ENCODE results near the gene CBFA2T2. TPM values are rescaled to one million over a fixed set of nuclear protein-coding genes. Genes with fewer than 3 reads are reported as not detected.
"Not testable (repeated sequence)": the region's sequence is repeated elsewhere in the genome, so short reads cannot be mapped to it uniquely, and the experiment has no call there.

The CBFA2T2 gene
- total RNA-seq, 2 donors from 2014 or later: 10.6 to 12.5 TPM

GRCh38 chr20:33490934-33491656, 1.2 kb downstream of the CBFA2T2 start:
- Histone ChIP-seq H3K27ac (peak overlapping the region in 3 of 4 donors; percentile 93 to 96 (median 96)), H3K27me3 (no peaks in the 10 kb centered on the region), H3K36me3 (replicated peaks in 1 of 2; ENCODE audit: insufficient read depth in 1 of 2, low read depth in 2 of 2) (no peaks in the 10 kb centered on the region), H3K9me3 (no peaks in the 10 kb centered on the region), H3K4me1 (peaks cover 11% of the 10 kb centered on the region), H3K4me3 (peak overlapping the region; percentile 47 to 81)
- intact Hi-C loops (cut with DNase I): no loop called here
- DNase-seq (no peak), ATAC-seq (no peak)
- no peak for TF ChIP-seq CTCF (IDR thresholded peaks at IDR 0.05)
- no peak for TF ChIP-seq POLR2A (IDR thresholded peaks at IDR 0.05)
- WGBS, 2 donors: 49 to 52% methylated on average over 8 of the region's 8 CpGs

GRCh38 chr20:33493076-33493766, 3.3 kb downstream of the CBFA2T2 start:
- no peaks in the 10 kb centered on the region for H3K27me3 ChIP-seq
- ATAC-seq (no peak), DNase-seq (no peak)
- H3K36me3 ChIP-seq (replicated peaks in 1 of 2; ENCODE audit: insufficient read depth in 1 of 2, low read depth in 2 of 2): no peaks in the 10 kb centered on the region
- intact Hi-C loops (cut with DNase I): no loop called here
- TF ChIP-seq CTCF (IDR thresholded peaks at IDR 0.05): no peak
- TF ChIP-seq POLR2A (IDR thresholded peaks at IDR 0.05): no peak
- H3K9me3 ChIP-seq: no peaks in the 10 kb centered on the region
- no peak overlapping the region for H3K27ac ChIP-seq
- peaks cover 11% of the 10 kb centered on the region for H3K4me1 ChIP-seq
- 93 to 99% methylated on average over 15 of the region's 15 CpGs for WGBS, 2 donors
- H3K4me3 ChIP-seq: no peak overlapping the region

GRCh38 chr20:33496776-33497175, 6.9 kb downstream of the CBFA2T2 start:
- intact Hi-C loops (cut with DNase I); H3K4me3 ChIP-seq; ATAC-seq; H3K27ac ChIP-seq; H3K27me3 ChIP-seq; H3K9me3 ChIP-seq; DNase-seq; H3K4me1 ChIP-seq; H3K36me3 ChIP-seq (replicated peaks in 1 of 2; ENCODE audit: insufficient read depth in 1 of 2, low read depth in 2 of 2): not testable (repeated sequence)
- WGBS, 2 donors: 77 to 92% methylated on average over 1 to 6 of the region's 6 CpGs

- DNase-seq (no peak), ATAC-seq (no peak)
- intact Hi-C loops (cut with DNase I): no loop called here
- TF ChIP-seq CTCF (IDR thresholded peaks at IDR 0.05) (no peak), POLR2A (IDR thresholded peaks at IDR 0.05) (no peak)
- H3K9me3 ChIP-seq: no peaks in the 10 kb centered on the region
- WGBS, 2 donors: 63 to 68% methylated on average over 3 of the region's 3 CpGs
- H3K27me3 ChIP-seq: no peaks in the 10 kb centered on the region
- H3K4me3 ChIP-seq: no peak overlapping the region
- H3K27ac ChIP-seq: peak overlapping the region in 1 of 4 donors; percentile 26
- H3K4me1 ChIP-seq: peaks cover 4% of the 10 kb centered on the region
- H3K36me3 ChIP-seq (replicated peaks in 1 of 2; ENCODE audit: insufficient read depth in 1 of 2, low read depth in 2 of 2): no peaks in the 10 kb centered on the region
These were observed 9.5 kb downstream of the CBFA2T2 start for GRCh38 chr20:33499355-33499754.

GRCh38 chr20:33501000-33501399, 11.1 kb downstream of the CBFA2T2 start:
- 73 to 84% methylated on average over 2 of the region's 2 CpGs for WGBS, 2 donors
- no peaks in the 10 kb centered on the region for H3K9me3 ChIP-seq
- ATAC-seq (no peak), DNase-seq (no peak)
- H3K27ac ChIP-seq: no peak overlapping the region
- no peak overlapping the region for H3K4me3 ChIP-seq
- no peaks in the 10 kb centered on the region for H3K27me3 ChIP-seq
- no peaks in the 10 kb centered on the region for H3K36me3 ChIP-seq (replicated peaks in 1 of 2; ENCODE audit: insufficient read depth in 1 of 2, low read depth in 2 of 2)
- intact Hi-C loops (cut with DNase I): no loop called here
- TF ChIP-seq POLR2A (IDR thresholded peaks at IDR 0.05) (no peak), CTCF (IDR thresholded peaks at IDR 0.05) (no peak)
- peaks cover 4% of the 10 kb centered on the region for H3K4me1 ChIP-seq
